HG03039 (cell line): ENCODE results near the gene SLC17A7.
A peak's percentile ranks its signal among the peaks of the same experiment; 100 is the strongest.
"Not testable (repeated sequence)": the region's sequence is repeated elsewhere in the genome, so short reads cannot be mapped to it uniquely, and the experiment has no call there.

ENCODE experiments used
- ATAC-seq: cut with Tn5 transposase; IDR thresholded peaks from one replicate; pipeline ENCODE4 v1.9.1; 2021; ENCODE audit warnings: mild to moderate bottlenecking, moderate library complexity; ENCODE audit not compliant: unreplicated experiment

SLC17A7 gene

DNA sequence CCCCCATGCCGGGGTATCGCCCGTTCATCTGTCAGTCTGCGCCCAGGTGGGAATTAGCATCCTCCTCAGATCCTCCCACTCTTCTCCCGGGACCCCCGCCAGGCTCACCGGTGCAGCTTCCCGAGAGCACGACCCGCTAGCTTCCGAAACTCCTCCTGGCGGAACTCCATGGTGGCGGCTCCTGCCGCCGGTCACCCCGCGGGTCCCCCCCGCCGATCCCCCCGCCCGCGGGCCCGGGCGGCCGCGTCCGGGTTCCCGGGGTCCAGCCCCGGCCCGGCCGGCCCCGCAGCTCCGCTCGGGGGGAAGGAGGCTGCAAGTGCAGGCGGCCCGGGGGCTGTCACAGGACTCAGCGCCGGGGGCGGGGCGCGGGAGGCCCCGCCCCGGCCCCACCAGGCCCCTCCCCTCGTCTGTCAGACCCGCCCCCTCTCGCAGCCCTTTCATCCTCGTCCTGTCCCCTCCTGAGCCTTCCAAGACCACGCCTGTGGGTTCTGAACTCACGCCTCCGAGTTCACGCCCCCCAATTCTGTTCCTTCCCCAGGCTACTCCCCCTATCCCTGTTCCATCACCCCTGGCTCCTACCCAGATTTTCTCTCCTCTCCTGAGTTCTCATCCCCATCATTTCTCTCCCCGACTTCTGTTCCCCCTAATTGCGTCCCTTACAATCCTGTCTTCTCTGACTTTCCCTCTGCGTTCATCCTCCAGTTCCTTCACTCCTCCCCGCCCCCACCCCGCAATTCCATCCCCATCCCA lies at the start of gene SLC17A7:
Gene SLC17A7, minus strand, starts transcription at position 318 of the 750 bp plus-strand sequence. Its CDS starts 148 bp downstream, at position 170.
- no peak for ATAC-seq

DNA sequence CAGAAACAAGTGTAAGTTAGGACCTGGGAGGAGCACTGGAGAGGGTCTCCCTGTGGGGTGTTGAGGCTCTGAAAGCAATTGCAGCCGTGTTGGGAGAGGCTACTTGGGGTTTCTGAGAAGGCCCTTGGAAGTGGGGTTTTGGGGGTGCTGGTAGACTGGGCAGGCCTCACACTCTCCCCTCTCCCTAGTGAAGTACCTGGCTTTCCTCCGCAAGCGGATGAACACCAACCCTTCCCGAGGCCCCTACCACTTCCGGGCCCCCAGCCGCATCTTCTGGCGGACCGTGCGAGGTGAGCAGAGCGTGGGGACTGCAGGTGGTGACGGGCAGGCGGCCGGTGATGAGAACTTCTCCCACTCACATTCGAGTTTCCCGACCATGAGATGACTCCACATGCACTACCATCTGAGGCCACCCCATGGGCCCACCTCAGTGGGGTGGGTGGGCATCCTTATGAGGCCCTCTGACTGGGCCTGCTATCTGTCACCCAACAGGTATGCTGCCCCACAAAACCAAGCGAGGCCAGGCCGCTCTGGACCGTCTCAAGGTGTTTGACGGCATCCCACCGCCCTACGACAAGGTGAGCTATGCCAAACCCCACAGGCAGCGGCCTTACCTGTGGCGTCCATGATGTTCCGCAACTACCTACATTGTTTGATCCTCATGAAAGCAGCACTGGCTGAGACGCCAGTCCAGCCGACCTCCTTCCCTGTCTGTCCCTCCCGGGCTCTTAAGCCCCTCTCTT lies 49.1 kb upstream of the SLC17A7 start:
- no peak for ATAC-seq

DNA sequence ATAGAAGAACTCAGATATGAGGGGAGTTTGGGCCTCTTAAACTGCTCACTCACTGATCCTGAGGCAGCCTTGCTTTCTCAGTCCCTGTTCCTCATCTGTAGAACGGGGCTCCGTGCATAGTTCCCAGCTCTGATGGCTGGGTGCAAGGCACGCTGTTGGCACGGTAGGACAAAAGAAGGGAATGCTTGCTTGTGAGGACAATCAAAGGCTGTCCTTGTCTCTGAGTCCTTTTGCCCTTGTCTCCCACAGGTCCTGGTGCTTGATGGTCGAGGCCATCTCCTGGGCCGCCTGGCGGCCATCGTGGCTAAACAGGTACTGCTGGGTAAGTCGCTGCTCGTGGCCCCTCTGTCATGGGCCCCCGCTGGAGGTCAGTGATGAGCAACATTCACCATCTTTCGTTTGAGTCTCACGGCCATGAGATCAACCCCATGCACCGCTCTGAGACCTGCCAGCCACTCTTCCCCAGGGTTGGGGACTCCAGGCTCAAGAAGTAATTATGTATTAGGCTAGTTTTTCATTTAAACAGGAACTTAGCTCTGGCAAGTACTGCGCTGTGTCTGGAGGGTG lies 48.4 kb upstream of the SLC17A7 start:
- no peak for ATAC-seq

DNA sequence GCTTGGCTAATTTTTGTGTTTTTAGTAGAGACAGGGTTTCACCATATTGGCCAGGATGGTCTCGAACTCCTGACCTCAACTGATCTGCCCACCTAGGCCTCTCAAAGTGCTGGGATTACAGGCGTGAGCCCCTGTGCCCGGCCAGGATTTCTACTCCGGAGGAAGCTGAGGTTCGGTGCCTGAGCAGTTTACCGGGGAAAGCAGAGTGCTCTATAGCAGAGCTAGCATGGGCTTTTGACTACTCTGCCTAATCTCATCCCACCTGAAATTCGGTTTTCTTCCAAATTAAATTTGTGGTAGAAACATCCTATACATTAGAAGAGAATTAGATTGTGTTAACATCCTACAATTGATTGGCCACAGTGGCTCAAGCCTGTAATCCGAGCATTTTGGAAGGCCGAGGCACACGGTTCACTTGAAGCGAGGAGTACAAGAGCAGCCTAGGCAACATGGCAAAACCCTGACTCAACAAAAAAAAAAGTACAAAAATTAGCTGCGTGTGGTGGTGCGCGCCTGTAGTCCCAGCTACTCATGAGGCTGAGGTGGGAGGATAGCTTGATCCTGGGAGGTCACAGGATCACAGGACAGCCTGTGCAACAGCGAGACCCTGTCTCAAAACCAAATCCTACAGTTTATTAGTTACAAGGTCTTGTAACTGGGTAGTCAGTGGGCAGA lies 47.7 kb upstream of the SLC17A7 start:
- ATAC-seq = no peak

DNA sequence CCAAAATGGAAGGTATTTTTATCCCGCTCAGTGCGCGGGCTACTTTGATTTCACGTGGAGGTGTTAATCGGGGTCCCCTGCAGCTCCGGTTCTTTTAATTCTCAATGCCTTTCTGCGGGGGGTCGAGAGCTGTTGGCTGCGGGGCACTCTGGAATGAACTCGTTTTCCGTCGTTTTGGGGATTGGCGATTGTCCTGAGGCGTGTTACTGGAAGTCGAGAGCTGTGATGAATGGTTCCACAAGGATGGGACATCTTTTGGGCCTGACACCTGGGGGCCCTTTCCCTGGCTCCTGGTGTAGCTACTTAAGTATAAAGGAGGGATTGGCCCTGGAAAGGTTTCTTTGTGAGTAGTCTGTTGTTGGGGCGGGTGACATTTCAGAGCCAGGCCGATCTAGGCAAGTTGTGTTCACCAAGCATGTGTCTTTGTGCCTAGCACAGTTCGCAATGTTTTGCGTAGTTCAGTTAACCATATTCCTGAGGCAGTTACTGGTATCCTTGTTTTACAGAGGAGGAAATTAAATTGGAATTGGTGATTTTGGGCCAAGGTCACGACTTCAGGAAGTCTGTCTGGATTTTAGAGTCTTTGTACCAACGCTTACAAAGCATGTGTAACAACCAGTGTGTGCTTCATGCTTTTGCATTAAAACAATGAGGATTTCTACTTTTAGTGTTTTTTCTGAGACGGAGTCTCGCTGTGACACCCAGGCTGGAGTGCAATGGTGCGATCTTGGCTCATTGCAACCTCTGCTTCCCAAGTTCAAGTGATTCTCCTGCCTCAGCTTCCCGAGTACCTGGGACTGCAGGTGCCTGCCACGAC lies 46.9 kb upstream of the SLC17A7 start:
- ATAC-seq = no peak

DNA sequence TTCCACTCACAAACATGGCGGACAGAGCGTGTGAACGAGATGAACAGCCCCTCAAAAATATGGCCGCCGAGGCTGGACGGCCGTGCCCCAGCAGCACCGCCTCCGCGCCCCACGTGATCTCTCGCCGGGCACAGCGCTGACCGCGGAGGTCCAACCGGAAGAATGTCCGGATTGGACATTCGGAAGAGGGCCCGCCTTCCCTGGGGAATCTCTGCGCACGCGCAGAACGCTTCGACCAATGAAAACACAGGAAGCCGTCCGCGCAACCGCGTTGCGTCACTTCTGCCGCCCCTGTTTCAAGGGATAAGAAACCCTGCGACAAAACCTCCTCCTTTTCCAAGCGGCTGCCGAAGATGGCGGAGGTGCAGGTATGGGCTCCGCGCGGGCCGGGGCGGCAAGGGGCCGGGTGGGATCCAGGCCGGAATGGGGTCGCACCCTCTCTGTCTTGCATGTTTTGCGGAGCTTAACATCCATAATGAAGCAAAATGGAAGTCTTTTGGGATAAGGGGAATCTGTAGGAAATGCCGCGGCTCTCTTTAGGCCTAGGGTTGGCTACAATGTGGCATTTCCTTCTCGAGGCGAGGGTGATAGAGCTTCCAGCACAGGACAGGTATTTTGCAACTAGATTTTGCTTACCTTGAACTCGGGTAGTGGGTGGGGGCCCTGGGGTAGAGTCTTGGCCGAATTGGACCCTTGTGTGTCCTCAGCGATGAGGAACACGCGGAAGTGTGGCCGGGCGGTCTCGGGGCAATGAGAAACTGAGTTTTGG lies 46.1 kb upstream of the SLC17A7 start, which contains the start of gene RPL13A:
Gene RPL13A, plus strand, starts transcription at position 332 of the 769 bp plus-strand sequence. Its CDS starts 22 bp downstream, at position 354.
- ATAC-seq = peak; percentile 87

DNA sequence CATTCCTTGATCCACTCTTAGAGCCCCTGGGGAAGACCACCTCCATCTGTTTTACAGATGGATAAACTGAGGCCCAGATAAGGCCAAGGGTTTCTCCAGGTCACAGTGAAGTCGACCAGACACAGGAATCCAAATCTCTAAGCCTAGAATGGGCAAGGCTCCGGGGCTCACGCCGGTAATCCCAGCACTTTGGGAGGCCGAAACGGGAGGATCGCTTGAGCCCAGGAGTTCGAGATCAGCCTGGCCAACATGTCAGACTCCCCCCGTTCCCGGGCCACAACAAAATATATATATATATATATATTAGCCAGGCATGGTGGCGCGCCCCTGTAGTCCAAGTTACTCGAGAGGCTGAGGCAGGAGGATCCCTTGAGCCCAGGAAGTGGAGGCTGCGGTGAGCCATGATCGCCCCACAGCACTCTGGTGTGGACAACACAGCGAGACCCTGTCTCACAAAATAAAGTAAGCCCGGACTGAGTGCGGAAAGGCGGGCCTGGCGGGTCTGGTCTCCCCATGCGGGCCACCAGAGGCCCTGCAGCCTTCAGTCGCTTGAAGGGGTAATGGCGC lies 45.5 kb upstream of the SLC17A7 start:
- no peak for ATAC-seq

DNA sequence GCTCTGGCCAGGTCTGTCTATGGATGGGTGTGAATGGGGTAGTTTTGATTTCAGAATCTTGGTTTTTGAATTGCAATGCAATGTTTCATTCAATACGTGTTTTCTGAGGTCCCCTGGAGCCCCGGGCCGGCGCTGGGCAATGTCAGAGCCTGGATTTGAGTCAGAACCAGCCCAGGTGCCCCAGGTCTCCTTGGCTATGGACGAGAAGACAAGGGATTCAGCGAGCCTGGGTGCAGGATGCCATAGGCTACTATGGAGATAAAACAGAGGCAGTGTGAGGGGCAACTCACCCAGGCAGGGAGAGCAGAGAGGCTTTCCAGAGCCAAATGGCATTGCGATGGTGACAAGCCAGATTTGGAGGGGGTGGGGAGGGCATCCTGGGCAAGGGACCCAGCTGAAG lies 44.9 kb upstream of the SLC17A7 start:
- no peak for ATAC-seq

DNA sequence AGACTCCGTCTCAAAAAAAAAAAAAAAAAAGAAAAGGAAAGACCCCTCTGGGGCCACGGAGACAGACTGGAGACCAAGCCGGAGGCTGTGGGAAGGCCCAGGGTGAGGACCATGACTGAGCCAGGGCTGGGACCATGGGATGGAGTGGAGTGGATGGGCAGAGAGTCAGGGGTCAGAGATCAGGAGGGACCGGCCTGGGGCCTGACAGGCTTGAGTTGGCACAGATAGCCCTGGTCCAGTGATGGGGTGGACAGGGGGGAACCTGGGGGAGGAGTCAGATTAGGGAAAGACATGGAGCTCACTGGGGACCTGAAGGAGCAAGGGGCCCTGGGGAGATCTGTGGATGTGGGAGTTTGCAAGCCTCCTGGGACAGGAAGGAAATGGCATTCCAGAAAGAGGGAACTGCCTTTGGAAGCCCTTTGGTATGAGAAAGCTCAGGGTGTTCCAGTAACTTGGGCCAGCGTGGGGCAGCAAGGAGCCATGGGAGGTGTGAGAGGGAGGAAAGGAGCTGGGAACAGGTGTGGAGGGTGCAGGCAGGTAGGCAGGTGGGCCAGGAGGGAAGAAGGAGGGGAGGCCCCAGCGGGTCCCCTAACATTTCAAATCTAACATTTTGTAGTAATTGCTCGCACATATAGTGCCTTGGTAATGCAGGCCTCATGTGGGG lies 39.8 kb upstream of the SLC17A7 start:
- ATAC-seq = no peak

DNA sequence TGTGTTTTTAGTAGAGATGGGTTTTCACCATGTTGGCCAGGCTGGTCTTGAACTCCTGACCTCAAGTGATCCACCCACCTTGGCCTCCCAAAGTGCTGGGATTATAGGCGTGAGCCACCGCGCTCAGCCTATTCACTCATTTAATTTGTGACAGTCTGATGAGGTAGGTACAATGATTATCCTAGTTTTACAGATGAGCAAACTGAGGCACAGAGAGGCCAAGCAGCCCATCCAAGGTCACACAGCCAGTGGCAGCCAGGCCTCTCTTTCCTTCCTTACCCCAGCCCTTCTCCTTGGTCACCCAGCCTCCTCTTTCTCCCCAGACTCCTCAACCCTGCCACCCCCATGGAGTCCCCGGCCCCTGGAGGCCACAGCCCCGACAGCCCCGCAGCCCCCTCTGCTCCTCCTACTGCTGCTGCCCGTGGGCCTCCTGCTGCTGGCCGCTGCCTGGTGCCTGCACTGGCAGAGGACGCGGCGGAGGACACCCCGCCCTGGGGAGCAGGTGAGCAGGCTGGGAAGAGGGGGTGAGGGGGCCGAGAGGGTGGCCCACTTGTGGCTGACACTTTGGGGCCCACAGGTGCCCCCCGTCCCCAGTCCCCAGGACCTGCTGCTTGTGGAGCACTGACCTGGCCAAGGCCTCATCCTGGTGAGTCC lies 38.8 kb upstream of the SLC17A7 start:
- no peak for ATAC-seq

DNA sequence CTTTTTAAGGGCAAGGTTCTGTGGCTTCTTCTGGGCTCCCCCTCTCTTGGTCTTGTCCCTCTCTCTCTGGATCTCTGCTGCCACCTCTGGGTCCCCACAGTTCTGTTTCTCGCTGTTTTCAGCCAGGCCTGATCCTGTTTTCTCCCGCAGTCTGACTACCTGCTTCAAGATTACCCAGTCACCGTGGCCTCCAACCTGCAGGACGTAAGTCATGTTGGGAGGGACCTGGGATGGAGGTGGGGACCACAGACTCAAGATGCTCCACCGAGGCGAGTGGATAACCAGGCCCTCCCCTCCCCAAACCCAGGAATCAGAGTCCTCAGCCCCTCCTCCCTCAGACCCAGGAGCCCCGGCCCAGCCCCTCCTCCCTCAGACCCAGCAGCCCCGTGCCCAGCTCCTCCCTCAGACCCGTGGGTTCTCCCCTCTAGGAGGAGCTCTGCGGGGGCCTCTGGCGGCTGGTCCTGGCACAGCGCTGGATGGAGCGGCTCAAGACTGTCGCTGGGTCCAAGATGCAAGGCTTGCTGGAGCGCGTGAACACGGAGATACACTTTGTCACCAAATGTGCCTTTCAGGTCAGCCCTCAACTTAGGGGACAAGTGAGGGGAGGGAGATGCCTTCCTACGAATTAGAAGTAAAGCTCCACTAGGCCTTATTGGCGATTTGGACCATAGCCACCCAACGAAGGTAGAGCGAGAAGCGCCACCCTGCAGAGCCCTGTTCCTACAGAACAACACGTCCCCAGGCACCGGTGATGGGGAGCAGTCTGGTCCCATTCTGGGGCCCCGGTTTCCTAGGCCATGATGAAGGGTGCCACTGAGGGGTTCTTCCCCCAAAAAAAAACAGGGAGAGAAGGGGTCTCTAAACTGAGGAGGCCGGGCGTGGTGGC lies 34.9 kb upstream of the SLC17A7 start:
- no peak for ATAC-seq

DNA sequence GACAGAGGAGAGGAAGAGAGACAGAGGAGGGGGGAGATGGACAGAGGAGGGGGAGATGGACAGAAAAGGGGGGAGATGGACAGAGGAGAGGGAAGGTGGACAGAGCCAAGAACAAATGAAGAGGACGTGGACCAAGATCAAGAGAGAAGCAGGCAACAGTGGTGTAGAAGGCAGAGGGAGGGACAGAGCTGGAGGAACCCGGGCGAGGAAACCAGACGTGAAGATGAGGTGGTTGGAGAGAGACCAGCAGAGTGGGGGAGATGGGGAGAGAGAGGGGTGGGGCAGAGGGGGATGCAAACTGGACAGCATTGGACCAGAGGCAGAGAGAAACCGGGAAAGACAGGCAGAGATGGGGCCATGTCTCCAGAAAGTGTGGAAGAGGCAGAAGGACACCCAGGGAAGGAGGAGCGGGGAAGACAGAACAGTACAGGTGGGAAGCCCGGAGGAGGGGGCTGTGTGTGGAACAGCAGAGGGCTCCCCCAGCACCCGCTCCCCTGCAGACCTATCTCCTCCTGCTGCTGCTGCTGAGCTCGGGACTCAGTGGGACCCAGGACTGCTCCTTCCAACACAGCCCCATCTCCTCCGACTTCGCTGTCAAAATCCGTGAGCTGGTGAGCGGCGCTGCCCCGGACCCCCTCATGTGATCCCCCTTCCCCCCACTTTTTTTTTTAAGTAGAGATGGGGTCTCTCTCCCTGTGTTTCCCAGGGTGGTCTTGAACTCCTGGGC lies 34.0 kb upstream of the SLC17A7 start:
- ATAC-seq = no peak

DNA sequence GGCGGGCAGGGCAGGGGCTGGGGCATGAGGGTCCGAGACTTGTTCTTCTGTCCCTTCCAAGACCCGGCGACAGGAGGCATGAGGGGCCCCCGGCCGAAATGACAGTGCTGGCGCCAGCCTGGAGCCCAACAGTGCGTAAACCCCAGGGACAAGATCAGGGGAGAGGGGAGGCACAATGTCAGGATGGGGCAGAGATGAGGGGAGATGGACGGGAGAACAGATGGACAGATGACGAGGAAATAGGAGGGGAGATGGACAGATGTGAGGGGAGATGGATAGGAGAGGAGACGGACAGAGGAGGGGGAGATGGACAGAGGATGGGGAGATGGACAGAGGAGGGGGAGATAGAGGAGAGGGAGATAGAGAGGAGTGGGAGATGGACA lies 33.2 kb upstream of the SLC17A7 start:
- no peak for ATAC-seq

DNA sequence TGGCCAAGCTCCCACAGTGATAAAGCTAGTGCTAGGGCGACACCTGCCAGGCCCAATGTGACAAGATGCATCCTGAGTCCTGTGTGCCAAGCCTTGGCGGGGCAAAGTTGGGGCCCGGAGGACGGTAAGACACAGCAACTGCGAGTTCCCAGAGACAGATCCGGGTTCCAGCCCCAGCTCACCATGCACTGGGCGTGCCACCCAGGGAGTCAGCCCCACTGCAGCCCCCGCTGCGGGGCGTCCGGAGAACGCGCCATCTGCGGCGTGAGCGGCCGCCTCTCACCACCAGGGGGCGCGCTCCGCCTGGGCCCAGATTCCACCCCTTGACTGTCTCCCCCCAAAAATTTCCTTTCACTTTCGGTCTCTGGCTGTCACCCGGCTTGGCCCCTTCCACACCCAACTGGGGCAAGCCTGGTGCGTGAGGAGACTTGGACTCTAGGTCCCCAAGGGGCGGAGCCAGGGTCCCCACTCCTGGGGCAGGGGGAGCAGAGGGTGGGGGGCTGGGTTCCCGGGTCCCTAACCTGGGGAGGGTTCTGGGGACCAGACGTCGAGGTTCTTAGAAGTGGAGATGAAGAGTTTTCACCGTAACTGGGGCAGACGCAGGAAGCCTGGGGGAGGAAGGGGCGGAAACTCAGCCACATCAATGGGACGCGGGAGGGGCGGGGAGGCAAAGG lies 32.7 kb upstream of the SLC17A7 start, which contains the start of gene FLT3LG:
Gene FLT3LG, plus strand, starts transcription at position 348 of the 674 bp plus-strand sequence. CDS start 425 bp downstream, outside the sequence.
- ATAC-seq = no peak

DNA sequence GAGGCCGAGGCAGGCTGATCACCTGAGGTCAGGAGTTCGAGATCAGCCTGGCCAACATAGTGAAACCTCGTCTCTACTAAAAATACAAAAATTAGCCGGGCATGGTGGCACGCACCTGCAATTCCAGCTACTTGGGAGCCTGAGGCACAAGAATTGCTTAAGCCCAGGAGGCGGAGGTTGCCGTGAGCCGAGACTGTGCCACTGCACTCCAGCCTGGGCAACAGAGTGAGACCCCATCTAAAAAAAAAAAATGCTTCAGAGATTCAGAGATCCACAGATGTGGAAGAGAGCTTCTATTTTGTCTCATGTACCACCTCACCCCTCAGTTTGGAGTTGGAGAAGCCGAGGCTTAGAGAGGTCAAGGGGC lies 32.2 kb upstream of the SLC17A7 start:
- ATAC-seq = not testable (repeated sequence)

DNA sequence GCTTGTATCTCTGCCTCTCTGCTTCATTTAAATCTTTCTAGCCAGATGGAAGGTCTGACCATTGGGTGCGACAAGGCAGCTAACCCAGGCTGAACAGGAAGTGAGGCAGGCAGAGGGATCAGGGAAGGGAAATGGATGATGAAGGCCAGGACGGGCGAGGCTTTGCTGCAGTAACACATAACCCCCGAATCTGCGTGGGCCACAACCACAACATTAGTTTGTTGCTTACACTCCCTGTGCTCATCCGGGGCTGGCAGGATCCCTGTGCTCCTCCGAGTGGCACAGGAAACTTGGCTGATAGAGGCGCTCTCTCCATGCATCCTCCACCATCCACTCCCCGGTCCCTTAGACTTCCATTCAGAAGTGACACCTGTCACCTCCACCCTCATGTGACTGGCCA lies 31.6 kb upstream of the SLC17A7 start:
- no peak for ATAC-seq
